K562 (cell line): ENCODE data around the gene HMGCL. TPM values are rescaled to one million over a fixed set of nuclear protein-coding genes. Genes with fewer than 3 reads are reported as not detected.
A peak's percentile ranks its signal among the peaks of the same experiment; 100 is the strongest.

Experiments used
- BRD9 ChIP-seq: fragments of 450-650 bp; IDR thresholded peaks from 2 replicates; pipeline ENCODE4 v1.6.1; 2018; ENCODE audit warnings: low read depth; ENCODE audit not compliant: partially characterized antibody
- C11orf30 ChIP-seq: fragments of 450-650 bp; IDR thresholded peaks from 2 replicates; pipeline ENCODE4 v1.6.1; 2016; ENCODE audit warnings: low read depth, mild to moderate bottlenecking
- CREB1 ChIP-seq, 2 experiments: sonication (generic) in 1 of 2; formaldehyde crosslinking in 1 of 2; IDR thresholded peaks; 2 replicates each; pipeline versions ENCODE4 v1.6.1 to v1.8.0; 2012 to 2022; ENCODE audit warnings: inconsistent platforms in 1 of 2, mild to moderate bottlenecking in 1 of 2, missing genetic modification reagents in 1 of 2, moderate library complexity in 1 of 2
- EP400 ChIP-seq: fragments of 450-650 bp; IDR thresholded peaks from 2 replicates; pipeline ENCODE4 v1.6.1; 2017; ENCODE audit warnings: antibody characterized with exemption, mild to moderate bottlenecking, moderate library complexity
- FOXK2 ChIP-seq, 2 experiments: fragments of 450-650 bp; IDR thresholded peaks in 1 of 2; conservative IDR thresholded peaks in 1 of 2; 2 replicates each; pipeline ENCODE4 v1.6.1; 2016; ENCODE audit warnings: low read depth in 2 of 2, mild to moderate bottlenecking in 1 of 2
- HCFC1 ChIP-seq: IDR thresholded peaks from 2 replicates; pipeline ENCODE4 v1.6.1; 2012; ENCODE audit warnings: low read depth, low read length, improper control_type of control experiment
- NFIC ChIP-seq: fragments of 450-650 bp; IDR thresholded peaks from 2 replicates; pipeline ENCODE4 v1.6.1; 2017; ENCODE audit warnings: mild to moderate bottlenecking, inconsistent platforms
- PYGO2 ChIP-seq: fragments of 450-650 bp; IDR thresholded peaks from 2 replicates; pipeline ENCODE4 v1.6.1; 2016; ENCODE audit warnings: mild to moderate bottlenecking, missing genetic modification characterization, moderate library complexity, missing compliant biosample characterization
- ZNF165 ChIP-seq: fragments of 250-450 bp; sonication (Bioruptor Pico); IDR thresholded peaks from 2 replicates; pipeline ENCODE4 v1.4.0; 2020; ENCODE audit warnings: borderline replicate concordance
- ZNF197 ChIP-seq: fragments of 200-800 bp; sonication (Bioruptor generic); IDR thresholded peaks from 2 replicates; pipeline ENCODE4 v1.6.1; 2016; ENCODE audit warnings: low read depth, missing genetic modification characterization, missing compliant biosample characterization
- ZNF3 ChIP-seq: fragments of 250-450 bp; sonication (Bioruptor Pico); IDR thresholded peaks from 2 replicates; pipeline ENCODE4 v1.5.0; 2021; ENCODE audit warnings: mild to moderate bottlenecking, moderate library complexity
- polyA plus RNA-seq, 8 experiments: library from polyadenylated mRNA; depleted of rRNA in 4 of 8; stranded (reverse) in 5 of 8; unstranded in 3 of 8; fragments of >200 nt; fragmentation: Nextera tagmentation in 2 of 8; fragmentation: Illumina TruSeq in 1 of 8; extraction: Ambion mirVana in 2 of 8; extraction: Trizol in 1 of 8; gene quantifications; 2 replicates each; pipeline versions ENCODE4 v1.2.1 to v1.2.3, GENCODE V29; 2011 to 2014; ENCODE audit warnings: inconsistent platforms in 1 of 8, missing spikeins in 1 of 8
- total RNA-seq, 7 experiments: library from RNA; depleted of rRNA in 6 of 7; stranded (reverse); fragments of >200 nt in 6 of 7; fragmentation: Illumina TruSeq in 2 of 7; extraction: Trizol in 2 of 7; gene quantifications; 2 replicates each; pipeline versions ENCODE4 v1.2.1 to v1.2.3, GENCODE V29; 2011 to 2021; ENCODE audit warnings: low replicate concordance in 1 of 7
- TF ChIP-seq, protein P1 (sequence below): fragments of 450-650 bp; formaldehyde crosslinking; IDR thresholded peaks from 2 replicates; pipeline ENCODE4 v1.4.0; 2022; ENCODE audit warnings: missing genetic modification characterization
- TF ChIP-seq, protein P2 (sequence below): fragments of 450-650 bp; IDR thresholded peaks from 2 replicates; pipeline ENCODE4 v1.6.1; 2016; ENCODE audit warnings: missing biosample characterization, missing genetic modification characterization
- TF ChIP-seq, protein P3 (sequence below), 2 experiments: fragments of 450-650 bp; IDR thresholded peaks; 2 replicates each; pipeline ENCODE4 v1.6.1; 2018; ENCODE audit warnings: mild to moderate bottlenecking in 2 of 2, low read depth in 1 of 2; ENCODE audit not compliant: partially characterized antibody in 2 of 2
- TF ChIP-seq, protein P4 (sequence below), 2 experiments: fragments of 200-800 bp in 1 of 2; sonication (Bioruptor generic) in 1 of 2; sonication (generic) in 1 of 2; formaldehyde crosslinking in 1 of 2; IDR thresholded peaks in 1 of 2; conservative IDR thresholded peaks in 1 of 2; 2 replicates each; pipeline versions ENCODE4 v1.5.0 to v1.6.1; 2016 to 2020; ENCODE audit warnings: missing compliant biosample characterization in 1 of 2, missing genetic modification characterization in 1 of 2, missing genetic modification reagents in 1 of 2

Gene HMGCL
- total and polyA plus RNA-seq, 9 of the 15 experiments (the other 6 are each of a cell fraction or from before 2014, with no cell fraction given) = 18.0 to 82.2 (median 24.2) TPM

- TF ChIP-seq, protein P1, sequence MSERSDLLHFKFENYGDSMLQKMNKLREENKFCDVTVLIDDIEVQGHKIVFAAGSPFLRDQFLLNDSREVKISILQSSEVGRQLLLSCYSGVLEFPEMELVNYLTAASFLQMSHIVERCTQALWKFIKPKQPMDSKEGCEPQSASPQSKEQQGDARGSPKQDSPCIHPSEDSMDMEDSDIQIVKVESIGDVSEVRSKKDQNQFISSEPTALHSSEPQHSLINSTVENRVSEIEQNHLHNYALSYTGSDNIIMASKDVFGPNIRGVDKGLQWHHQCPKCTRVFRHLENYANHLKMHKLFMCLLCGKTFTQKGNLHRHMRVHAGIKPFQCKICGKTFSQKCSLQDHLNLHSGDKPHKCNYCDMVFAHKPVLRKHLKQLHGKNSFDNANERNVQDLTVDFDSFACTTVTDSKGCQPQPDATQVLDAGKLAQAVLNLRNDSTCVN (CRISPR knock-in tag) = no peak
- TF ChIP-seq C11orf30 (peak; percentile 67), ZNF197 (CRISPR knock-in tag) (no peak), BRD9 (peak; percentile 57), HCFC1 (peak; percentile 84), ZNF165 (CRISPR knock-in tag) (no peak), PYGO2 (tag) (no peak), CREB1 (IDR thresholded peaks at IDR 0.05) (peak; percentile 49; the same call in 1 of the 2 replicates), CREB1 (CRISPR knock-in tag; IDR thresholded peaks at IDR 0.05) (0 out of 2 replicates have a peak, but pooled peaks have one; percentile 31), EP400 (peak; percentile 78), FOXK2 (conservative IDR thresholded peaks at IDR 0.05 in 1 of 2, IDR thresholded peaks at IDR 0.05 in 1 of 2; ENCODE audit: low read depth in 2 of 2) (peak in 1 of 2 experiments; percentile 61; a peak in 2 of 4 replicates), NFIC (peak; percentile 73), ZNF3 (CRISPR knock-in tag) (no peak)
- TF ChIP-seq, protein P2, sequence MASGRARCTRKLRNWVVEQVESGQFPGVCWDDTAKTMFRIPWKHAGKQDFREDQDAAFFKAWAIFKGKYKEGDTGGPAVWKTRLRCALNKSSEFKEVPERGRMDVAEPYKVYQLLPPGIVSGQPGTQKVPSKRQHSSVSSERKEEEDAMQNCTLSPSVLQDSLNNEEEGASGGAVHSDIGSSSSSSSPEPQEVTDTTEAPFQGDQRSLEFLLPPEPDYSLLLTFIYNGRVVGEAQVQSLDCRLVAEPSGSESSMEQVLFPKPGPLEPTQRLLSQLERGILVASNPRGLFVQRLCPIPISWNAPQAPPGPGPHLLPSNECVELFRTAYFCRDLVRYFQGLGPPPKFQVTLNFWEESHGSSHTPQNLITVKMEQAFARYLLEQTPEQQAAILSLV = no peak
- TF ChIP-seq, protein P3, sequence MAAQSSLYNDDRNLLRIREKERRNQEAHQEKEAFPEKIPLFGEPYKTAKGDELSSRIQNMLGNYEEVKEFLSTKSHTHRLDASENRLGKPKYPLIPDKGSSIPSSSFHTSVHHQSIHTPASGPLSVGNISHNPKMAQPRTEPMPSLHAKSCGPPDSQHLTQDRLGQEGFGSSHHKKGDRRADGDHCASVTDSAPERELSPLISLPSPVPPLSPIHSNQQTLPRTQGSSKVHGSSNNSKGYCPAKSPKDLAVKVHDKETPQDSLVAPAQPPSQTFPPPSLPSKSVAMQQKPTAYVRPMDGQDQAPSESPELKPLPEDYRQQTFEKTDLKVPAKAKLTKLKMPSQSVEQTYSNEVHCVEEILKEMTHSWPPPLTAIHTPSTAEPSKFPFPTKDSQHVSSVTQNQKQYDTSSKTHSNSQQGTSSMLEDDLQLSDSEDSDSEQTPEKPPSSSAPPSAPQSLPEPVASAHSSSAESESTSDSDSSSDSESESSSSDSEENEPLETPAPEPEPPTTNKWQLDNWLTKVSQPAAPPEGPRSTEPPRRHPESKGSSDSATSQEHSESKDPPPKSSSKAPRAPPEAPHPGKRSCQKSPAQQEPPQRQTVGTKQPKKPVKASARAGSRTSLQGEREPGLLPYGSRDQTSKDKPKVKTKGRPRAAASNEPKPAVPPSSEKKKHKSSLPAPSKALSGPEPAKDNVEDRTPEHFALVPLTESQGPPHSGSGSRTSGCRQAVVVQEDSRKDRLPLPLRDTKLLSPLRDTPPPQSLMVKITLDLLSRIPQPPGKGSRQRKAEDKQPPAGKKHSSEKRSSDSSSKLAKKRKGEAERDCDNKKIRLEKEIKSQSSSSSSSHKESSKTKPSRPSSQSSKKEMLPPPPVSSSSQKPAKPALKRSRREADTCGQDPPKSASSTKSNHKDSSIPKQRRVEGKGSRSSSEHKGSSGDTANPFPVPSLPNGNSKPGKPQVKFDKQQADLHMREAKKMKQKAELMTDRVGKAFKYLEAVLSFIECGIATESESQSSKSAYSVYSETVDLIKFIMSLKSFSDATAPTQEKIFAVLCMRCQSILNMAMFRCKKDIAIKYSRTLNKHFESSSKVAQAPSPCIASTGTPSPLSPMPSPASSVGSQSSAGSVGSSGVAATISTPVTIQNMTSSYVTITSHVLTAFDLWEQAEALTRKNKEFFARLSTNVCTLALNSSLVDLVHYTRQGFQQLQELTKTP (IDR thresholded peaks at IDR 0.05; ENCODE audit: low read depth in 1 of 2, partially characterized antibody in 2 of 2) = no peak
- TF ChIP-seq, protein P4, sequence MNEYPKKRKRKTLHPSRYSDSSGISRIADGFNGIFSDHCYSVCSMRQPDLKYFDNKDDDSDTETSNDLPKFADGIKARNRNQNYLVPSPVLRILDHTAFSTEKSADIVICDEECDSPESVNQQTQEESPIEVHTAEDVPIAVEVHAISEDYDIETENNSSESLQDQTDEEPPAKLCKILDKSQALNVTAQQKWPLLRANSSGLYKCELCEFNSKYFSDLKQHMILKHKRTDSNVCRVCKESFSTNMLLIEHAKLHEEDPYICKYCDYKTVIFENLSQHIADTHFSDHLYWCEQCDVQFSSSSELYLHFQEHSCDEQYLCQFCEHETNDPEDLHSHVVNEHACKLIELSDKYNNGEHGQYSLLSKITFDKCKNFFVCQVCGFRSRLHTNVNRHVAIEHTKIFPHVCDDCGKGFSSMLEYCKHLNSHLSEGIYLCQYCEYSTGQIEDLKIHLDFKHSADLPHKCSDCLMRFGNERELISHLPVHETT (CRISPR knock-in tag; conservative IDR thresholded peaks at IDR 0.05 in 1 of 2, IDR thresholded peaks at IDR 0.05 in 1 of 2) = peak in 1 of 2 experiments; percentile 65; a peak in 1 of 4 replicates
Measured at GRCh38 chr1:23790696-23791515, 34.3 kb downstream of the HMGCL start, which contains the start of gene LYPLA2 (continued).
